GM21737 (cell line): ENCODE data around the gene YWHAH.

Experiments used
- ATAC-seq: cut with Tn5 transposase; IDR thresholded peaks from one replicate; pipeline ENCODE4 v1.9.1; 2021; ENCODE audit warnings: mild to moderate bottlenecking, moderate library complexity; ENCODE audit not compliant: unreplicated experiment

Gene YWHAH

GRCh38 chr22:31943978-31944699 is at the start of gene YWHAH:
TSS of gene YWHAH (plus strand) at chr22:31944535. CDS start at chr22:31944734, 199 bp downstream.
- ATAC-seq, result peak; percentile 57

DNA sequence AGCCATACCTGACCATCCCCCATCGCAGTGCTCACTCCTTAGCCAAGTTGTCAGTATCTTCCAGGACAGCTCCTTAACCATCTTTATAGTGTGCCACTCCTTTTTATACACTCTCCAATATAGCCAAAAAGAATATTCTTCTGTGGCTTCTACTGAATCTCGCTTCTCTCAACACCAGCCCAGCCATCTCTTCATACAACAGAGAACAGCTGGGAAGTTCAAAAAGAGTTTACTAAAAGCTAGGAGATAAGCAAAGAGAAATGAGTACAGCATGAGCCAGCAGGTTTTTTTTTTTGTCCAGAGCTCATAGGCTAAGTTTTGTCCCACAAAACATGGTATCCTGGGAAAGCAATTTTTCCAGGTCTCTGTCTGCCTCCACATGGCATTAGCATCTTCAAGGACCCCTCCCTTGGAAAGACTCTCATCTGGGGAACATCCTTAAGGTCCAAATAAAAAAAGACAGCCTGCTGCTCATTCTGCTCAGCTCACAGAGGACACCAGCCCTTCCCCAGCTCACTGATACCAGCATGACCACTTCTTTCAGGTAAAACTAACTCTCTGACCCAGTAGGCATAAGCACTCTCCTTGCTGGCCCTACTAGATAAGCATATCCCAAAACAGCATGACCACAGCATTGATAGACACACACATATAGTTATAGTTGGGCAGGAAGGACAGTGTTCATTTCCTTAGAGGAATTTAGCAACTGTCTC is 48.8 kb upstream of the YWHAH start:
- ATAC-seq, result no peak

DNA sequence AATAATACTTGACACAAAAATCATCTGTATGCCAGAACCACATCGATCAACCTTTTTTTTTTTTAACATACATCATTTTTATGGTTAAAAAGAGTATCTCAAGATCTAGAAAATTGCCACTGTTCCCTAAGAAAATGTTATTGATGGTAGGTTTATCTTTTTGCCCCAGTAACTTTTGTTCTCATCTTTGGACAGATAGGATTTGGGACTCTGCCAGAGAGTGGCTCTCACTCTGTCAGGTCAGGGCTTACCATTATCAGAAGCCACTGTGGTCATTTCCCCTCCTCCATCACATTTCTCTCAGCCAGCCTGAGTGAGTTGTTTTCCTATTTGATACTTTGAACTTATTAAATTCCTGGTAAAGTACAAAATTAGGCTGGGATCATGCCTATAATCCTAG is 47.9 kb upstream of the YWHAH start:
- ATAC-seq, result no peak

DNA sequence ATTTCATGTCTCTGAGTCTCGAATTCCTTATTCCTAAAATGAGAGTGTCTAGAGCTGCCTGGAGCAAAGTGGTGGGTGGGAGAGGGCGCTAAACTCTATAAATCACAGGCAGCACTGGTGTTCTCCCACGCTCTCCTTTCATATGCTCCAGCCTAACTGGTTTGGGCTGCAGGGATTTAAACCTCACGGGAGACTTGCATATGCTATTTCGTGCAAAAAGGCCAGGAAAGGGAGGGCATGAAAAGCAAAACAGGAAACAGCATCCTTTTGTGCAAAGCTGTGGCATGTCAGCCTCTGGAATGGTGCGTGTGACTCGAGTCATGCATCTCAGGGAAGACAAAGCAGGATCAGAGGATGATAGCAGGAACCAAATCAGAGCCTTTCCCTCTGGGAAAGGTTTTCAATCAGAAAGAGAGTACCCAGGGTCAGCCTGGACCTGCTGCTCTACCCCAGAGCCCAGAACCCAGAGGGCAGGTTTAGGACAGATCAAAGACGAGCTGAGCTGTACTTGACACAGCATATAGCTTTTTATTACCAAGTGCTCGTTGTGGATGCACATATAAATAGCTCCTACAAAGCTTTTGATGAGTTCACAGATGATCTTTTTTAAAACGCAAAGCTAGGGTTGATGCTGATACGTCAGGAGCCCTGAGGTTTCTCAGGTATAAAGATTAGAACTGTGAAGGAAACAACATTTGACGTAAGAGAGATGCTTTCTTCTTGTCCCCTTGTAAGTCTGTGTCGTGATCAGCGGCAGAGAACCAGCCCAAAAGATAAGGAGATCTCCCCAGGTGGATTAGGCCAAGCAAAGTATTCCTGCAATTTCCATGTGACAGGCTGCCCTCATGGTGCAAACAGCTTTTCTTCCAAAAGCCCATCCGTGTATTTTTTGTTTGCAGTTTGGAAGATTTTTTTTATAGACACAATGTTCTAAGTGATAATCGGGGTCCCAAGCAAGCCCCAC is 46.2 kb upstream of the YWHAH start:
- no peak for ATAC-seq

DNA sequence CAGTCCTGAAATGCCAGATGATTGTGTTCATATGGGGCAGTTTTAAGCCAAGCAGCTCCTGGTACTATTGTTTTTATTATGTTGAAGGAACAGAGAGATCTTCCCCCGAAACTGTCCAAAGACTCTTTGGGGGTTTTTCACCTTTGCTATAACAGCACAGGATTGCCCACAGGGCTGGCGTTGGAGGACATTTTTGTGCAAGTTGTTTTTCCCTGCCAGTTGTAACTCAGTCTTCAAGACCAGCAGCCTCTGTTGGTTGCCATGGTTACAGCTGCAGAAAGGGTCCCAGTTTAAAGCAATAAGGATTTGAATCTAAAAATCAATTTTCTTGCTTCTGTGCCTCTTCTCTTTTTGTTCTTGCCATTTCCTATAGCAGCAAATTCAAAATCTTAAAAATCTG is 45.4 kb upstream of the YWHAH start:
- no peak for ATAC-seq

DNA sequence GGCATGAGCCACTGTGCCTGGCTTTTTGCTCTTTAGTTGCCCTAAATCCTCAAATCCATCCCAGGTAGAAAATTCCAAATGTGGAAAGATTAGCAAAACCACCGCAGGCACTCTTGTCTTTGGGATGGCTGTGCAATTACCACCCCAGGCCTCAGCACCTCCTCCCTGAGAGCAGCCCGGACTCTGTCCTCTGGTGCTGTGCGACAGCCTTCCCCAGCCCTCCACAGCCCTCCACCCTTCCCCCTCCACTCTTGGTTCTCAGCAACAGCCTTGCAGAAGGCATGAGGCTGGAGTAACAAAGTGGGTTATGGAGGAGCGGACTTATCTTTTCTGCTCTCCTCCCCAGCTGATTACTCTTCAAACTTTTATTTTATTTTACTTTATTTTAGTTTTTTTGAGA is 44.7 kb upstream of the YWHAH start:
- ATAC-seq, result no peak

DNA sequence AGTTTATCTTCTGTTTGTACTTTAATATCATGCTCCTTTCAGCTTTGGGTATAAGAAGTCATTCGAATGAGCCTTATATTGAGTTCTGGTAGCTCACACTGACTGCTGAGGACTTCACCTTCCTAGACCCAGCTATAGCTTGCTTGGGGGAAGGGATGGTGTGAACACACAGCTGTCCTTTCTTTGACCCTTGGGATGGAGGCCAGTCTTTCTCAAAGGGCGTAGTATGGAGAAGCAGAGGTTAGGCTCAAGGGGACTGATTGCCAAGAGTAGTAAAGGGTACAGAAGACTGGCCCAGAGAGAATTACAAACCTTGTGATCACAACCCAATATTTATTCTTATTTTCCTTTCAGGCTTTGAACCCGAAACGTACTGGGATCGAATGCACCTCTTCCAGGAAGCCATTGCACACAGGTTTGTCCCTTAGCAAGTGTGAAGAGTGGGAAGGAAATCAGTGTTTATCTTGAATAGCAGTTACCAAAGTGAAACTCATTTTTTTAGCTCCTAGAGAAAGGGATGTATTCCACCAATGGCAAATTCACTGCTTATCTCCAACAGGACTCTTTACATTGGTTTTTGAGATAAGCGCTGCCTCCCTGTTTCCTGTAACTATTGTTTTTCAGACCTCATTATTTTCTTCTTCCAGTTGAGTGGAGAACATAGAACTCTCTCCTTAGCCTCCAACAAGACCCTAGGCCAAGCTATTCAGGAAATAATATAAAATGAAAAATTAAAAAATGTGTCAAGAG is 42.8 kb upstream of the YWHAH start:
- ATAC-seq, result no peak

- no peak for ATAC-seq
These were observed 39.7 kb upstream of the YWHAH start for GRCh38 chr22:31904651-31905050.

DNA sequence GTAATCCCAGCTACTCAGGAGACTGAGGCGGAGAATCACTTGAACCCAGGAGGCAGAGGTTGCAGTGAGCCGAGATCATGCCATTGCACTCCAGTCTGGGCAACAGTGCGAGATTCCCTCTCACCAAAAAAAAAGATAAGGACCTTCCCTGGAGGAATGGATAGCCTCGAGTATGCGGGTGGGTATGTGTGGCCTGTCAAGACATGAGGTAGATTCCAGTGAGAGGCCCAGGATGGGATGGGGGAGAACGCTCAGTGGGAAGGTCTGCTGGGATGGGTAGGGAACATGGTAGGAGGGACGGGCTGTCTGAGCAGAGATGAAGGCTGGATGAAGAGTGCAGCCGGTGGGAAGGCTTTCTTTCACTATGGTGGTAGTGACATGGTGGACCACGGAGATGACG is 39.0 kb upstream of the YWHAH start:
- ATAC-seq, result no peak

GRCh38 chr22:31906086-31906485 is 38.2 kb upstream of the YWHAH start:
- ATAC-seq, result no peak

DNA sequence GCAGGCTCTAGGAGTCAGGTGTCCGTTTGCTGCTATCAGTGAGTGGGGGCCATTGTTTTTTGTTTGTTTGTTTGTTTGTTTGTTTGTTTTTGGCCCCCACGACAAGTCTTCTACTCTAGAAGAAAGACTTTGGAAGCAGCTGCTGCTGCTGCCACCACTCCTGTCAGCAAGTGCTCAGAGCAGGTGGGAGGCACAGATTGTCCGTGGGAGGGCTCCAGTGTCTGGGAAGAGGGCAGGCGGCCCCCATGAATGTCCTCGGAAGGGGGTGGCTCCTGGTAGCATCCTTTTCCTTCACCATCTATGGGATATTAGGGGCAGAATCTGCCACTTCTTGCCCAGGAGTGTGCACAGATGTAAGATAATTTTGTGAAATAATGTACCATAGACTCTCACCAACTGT is 37.8 kb upstream of the YWHAH start:
- no peak for ATAC-seq

DNA sequence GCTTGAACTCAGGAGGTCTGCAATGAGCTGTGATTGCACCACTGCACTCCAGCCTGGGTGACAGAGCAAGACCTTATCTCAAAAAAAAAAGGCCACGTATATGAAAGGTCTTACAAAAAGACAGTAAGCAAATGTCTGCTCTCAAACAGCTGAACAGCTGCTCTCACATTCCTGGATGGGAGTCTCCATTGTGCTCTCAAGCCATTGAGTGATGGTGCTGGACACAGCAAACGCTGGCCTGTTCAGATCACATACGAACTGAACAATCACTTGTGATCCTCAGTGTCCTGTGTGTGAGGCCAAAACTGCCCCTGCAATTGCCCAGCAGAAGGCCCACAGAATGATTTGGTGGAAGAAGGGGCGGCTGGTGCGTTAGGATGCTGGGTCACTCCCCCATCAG is 34.4 kb upstream of the YWHAH start:
- ATAC-seq, result no peak

- ATAC-seq, result no peak
These were observed 32.5 kb upstream of the YWHAH start for GRCh38 chr22:31911565-31912406.

- no peak for ATAC-seq
These were observed 32.0 kb upstream of the YWHAH start for GRCh38 chr22:31912407-31912743.

- no peak for ATAC-seq
These were observed 28.7 kb upstream of the YWHAH start for GRCh38 chr22:31915586-31915985.

GRCh38 chr22:31917227-31917921 is 27.0 kb upstream of the YWHAH start:
- ATAC-seq, result peak; percentile 47

- no peak for ATAC-seq
These were observed 24.6 kb upstream of the YWHAH start for GRCh38 chr22:31919730-31920129.

DNA sequence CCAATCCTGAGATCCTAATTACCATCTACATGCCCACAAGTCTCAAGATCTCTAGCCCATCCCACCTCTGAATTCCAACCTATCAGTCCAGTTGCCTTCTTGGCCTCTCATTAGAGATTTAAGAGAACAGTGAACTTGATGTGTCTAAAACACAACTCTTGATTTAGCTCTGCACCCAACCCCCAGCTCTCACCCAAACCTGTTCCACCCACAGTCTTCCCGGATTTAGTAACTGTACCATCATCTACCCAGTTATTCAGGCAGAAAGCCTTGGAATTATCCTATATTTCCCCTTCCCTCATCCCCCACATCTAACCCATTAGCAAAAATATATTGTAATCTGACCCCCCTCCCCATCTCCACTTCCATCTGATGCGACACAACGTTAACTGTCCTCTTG is 24.0 kb upstream of the YWHAH start:
- ATAC-seq, result no peak

DNA sequence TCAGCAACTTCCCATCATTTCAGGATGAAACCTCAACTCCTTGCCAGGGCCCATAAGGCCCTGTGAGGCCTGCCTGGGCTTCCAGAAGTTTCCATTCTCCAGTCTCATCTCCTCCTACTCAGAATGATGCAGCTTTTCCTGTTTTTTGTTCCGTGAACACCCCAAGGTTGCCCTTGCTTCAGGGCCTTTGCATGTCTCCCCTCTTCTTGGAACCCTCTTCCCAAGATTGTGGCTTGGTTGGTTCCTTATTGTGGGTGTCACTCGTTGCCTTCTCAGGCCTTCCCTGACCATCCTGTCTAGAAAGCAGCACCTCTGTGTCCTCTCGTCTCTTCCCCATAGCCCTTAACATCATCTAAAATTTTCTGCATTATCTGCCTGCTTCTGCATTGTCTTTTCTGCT is 23.2 kb upstream of the YWHAH start:
- ATAC-seq, result no peak
